Fibroblast of villous mesenchyme (primary cell): ENCODE results near the gene ANKS1B. TPM values are rescaled to one million over a fixed set of nuclear protein-coding genes. Genes with fewer than 3 reads are reported as not detected.

ENCODE experiments used
- DNase-seq: peaks from one replicate; pipeline ENCODE4 v3.0.0-alpha.2; 2010; ENCODE audit warnings: low read depth
- H3K4me3 ChIP-seq: 2 replicates; pipeline ENCODE4 v1.5.1; 2011; ENCODE audit warnings: low read depth, mild to moderate bottlenecking, low read length
- CTCF ChIP-seq: IDR thresholded peaks from 2 replicates; pipeline ENCODE4 v1.5.1; 2012; ENCODE audit warnings: low read depth, mild to moderate bottlenecking, low read length; ENCODE audit not compliant: insufficient read depth
- total RNA-seq: library from RNA; depleted of rRNA; stranded (reverse); fragments of >200 nt; gene quantifications from 2 replicates; pipeline ENCODE4 v1.2.3, GENCODE V29; 2012

Gene ANKS1B
- total RNA-seq, 1 donor: 0.86 TPM

- no peak for DNase-seq
- no peak for TF ChIP-seq CTCF
- H3K4me3 ChIP-seq: no peak overlapping the region
These were observed 417.7 kb downstream of the ANKS1B start for GRCh38 chr12:99567072-99567471.

DNA sequence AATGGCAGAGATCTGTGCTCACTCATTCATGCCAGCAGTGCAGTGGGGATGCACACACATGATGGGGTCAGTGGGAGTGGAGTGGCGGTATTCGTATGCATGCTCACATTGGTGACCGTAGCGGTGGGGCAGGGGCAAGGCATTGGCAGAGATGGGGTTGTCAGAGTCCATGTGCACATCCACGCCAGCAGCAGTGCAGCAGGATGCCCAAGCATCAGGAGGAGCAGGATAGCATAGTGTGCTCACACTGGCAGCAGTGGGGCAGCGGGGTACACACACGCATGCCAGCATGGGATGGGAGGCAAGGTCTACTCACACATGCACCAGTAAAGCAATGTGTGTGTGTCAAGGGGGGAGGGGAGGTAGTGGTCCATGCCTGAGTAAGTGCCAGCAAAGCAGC lies 426.6 kb downstream of the ANKS1B start:
- TF ChIP-seq CTCF: no peak
- no peak for DNase-seq
- no peak overlapping the region for H3K4me3 ChIP-seq

GRCh38 chr12:99553461-99553860 lies 431.3 kb downstream of the ANKS1B start:
- TF ChIP-seq CTCF: no peak
- no peak overlapping the region for H3K4me3 ChIP-seq
- DNase-seq: no peak

DNA sequence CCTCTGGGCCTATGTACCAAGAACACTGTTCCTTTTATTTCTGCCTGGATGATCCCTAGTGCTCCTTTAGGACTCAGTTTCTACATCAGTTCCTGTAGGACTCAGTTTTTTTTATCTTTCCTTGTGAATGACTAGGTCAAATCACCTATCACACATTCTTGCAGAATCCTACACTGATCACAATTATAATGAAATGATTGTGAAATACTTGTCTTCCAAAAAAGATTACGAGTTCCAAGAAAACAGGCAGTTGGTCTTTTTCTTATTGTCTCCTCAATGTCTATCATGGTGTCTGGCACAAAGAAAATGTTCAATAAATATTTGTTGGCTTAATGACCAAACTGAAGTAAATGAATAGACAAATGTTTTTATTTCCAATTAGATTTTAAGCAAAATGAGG lies 432.7 kb downstream of the ANKS1B start:
- H3K4me3 ChIP-seq: no peak overlapping the region
- TF ChIP-seq CTCF: no peak
- no peak for DNase-seq

DNA sequence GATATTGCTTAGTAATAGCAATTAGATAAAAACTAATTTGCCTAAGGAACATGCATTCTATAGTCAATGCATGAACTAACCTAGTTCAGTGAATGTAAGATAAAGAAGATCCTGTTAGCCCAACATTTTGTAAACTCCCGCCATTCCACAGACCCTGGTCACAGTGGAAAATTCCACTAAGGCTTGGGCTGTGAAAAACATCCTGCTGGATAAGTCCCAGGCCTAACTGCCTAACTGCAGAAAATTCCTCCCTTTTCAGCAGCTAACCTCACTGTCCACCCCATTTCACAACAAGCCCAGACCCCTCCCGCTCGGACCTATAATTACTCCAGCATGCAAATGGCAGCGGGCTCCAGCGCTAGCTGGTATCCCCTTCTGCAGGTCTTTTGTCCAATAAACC lies 435.1 kb downstream of the ANKS1B start:
- no peak for TF ChIP-seq CTCF
- no peak for DNase-seq

GRCh38 chr12:99549196-99549595 lies 435.5 kb downstream of the ANKS1B start:
- TF ChIP-seq CTCF: no peak
- H3K4me3 ChIP-seq: no peak overlapping the region
- DNase-seq: no peak

More for the DNA sequence above, 435.1 kb downstream of the ANKS1B start:
- no peak overlapping the region for H3K4me3 ChIP-seq

GRCh38 chr12:99544457-99544856 lies 440.3 kb downstream of the ANKS1B start:
- H3K4me3 ChIP-seq: no peak overlapping the region
- DNase-seq: no peak
- TF ChIP-seq CTCF: no peak
